ENCODE measurements around the gene ANK3.

ANK3 gene

DNA sequence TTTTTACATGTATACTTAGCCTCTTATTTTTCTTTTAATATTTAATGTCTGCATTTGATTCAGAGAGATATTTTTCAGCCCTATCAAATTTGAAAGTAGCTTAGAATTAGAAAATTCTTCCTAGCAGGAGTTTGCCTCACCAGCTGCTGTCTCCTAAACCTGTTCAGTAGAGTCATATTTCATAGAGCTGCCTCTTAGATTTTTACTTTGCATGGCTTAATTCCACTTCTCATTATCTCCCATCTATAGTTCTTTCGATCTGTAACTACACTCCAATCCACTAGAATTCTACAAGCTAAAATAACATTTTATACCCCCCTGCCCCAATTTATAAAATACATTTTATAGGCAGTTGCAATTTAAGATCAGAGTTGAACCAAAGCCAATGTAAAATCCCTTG is 227.0 kb downstream of the ANK3 start:
- no peak for TF ChIP-seq FOXP2 (optimal IDR thresholded peaks at IDR 0.05; ENCODE audit: borderline replicate concordance, extremely low read depth, extremely low read length, insufficient read depth)
- no peak for TF ChIP-seq TAF1 (IDR thresholded peaks at IDR 0.05; ENCODE audit: borderline replicate concordance, insufficient read depth, low read length)
- no peak for TF ChIP-seq POLR2AphosphoS5 (IDR thresholded peaks at IDR 0.05; ENCODE audit: low read depth, low read length)
- no peak for TF ChIP-seq SIN3A (IDR thresholded peaks at IDR 0.05; ENCODE audit: borderline replicate concordance, insufficient read depth, low read length)
- TF ChIP-seq, protein P1, sequence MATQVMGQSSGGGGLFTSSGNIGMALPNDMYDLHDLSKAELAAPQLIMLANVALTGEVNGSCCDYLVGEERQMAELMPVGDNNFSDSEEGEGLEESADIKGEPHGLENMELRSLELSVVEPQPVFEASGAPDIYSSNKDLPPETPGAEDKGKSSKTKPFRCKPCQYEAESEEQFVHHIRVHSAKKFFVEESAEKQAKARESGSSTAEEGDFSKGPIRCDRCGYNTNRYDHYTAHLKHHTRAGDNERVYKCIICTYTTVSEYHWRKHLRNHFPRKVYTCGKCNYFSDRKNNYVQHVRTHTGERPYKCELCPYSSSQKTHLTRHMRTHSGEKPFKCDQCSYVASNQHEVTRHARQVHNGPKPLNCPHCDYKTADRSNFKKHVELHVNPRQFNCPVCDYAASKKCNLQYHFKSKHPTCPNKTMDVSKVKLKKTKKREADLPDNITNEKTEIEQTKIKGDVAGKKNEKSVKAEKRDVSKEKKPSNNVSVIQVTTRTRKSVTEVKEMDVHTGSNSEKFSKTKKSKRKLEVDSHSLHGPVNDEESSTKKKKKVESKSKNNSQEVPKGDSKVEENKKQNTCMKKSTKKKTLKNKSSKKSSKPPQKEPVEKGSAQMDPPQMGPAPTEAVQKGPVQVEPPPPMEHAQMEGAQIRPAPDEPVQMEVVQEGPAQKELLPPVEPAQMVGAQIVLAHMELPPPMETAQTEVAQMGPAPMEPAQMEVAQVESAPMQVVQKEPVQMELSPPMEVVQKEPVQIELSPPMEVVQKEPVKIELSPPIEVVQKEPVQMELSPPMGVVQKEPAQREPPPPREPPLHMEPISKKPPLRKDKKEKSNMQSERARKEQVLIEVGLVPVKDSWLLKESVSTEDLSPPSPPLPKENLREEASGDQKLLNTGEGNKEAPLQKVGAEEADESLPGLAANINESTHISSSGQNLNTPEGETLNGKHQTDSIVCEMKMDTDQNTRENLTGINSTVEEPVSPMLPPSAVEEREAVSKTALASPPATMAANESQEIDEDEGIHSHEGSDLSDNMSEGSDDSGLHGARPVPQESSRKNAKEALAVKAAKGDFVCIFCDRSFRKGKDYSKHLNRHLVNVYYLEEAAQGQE (IDR thresholded peaks at IDR 0.05; ENCODE audit: insufficient read depth in 1 of 2, low read depth in 2 of 2, low read length in 2 of 2), result no peak

GRCh38 chr10:60155943-60156683 is 233.6 kb downstream of the ANK3 start:
- TF ChIP-seq, protein P1 (IDR thresholded peaks at IDR 0.05; ENCODE audit: insufficient read depth in 1 of 2, low read depth in 2 of 2, low read length in 2 of 2), result no peak
- TF ChIP-seq SIN3A (IDR thresholded peaks at IDR 0.05; ENCODE audit: borderline replicate concordance, insufficient read depth, low read length) (no peak), POLR2AphosphoS5 (IDR thresholded peaks at IDR 0.05; ENCODE audit: low read depth, low read length) (no peak), FOXP2 (optimal IDR thresholded peaks at IDR 0.05; ENCODE audit: borderline replicate concordance, extremely low read depth, extremely low read length, insufficient read depth) (no peak), TAF1 (IDR thresholded peaks at IDR 0.05; ENCODE audit: borderline replicate concordance, insufficient read depth, low read length) (no peak)

DNA sequence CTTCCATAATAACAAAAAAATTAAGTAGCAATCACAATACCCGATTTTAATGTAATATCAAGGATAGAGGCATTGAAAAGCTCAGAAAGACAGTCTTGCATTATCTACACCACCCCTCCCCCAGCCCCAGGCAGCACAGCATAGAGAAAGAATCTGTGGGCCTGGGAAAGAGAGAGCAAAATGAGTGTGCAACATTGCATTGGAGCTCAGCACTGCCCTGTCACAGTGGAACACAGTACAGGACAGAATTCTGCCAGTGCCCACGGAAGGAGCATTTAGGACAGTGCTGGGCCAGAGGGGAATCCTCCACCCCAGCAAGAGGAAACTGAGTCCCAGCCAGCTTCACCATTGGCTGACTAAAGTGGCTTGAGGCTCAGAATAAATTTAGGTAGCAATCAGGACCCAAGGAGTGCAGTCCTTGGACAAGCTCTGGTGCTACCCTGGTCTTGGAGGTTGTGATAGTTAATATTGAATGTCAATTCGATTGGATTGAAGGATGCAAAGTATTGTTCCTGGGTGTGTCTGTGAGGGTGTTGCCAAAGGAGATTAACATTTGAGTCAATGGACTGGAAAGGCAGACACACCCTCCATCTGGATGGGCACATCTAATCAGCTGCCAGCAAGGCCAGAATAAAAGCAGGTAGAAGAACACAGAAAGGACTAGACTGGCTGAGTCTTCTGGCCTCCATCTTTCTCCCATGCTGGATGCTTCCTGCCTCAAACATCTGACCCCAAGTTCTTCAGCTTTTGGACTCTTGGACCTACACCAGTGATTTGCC is 234.4 kb downstream of the ANK3 start:
- TF ChIP-seq FOXP2 (optimal IDR thresholded peaks at IDR 0.05; ENCODE audit: borderline replicate concordance, extremely low read depth, extremely low read length, insufficient read depth) (no peak), SIN3A (IDR thresholded peaks at IDR 0.05; ENCODE audit: borderline replicate concordance, insufficient read depth, low read length) (no peak), POLR2AphosphoS5 (IDR thresholded peaks at IDR 0.05; ENCODE audit: low read depth, low read length) (no peak), TAF1 (IDR thresholded peaks at IDR 0.05; ENCODE audit: borderline replicate concordance, insufficient read depth, low read length) (no peak)
- TF ChIP-seq, protein P1 (IDR thresholded peaks at IDR 0.05; ENCODE audit: insufficient read depth in 1 of 2, low read depth in 2 of 2, low read length in 2 of 2), result no peak

DNA sequence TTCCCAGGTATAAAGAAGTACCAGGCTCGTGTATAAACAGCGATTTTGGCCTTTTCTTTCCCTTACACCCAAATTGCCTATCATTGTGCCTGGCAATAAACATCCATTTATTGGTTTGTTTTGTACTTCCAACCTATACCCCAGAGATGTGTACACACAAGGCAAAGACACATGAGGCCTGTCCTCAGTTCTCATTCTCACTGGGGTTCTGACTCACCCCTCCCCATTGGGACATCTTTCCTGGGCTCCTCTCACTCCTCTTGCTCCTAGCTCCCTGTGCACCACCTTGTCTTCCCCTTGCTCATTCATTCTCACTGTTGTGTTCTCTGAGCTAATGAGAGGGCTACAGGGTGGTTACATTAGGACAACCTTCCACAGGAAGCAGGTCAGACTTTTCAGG is 240.7 kb downstream of the ANK3 start:
- no peak for TF ChIP-seq FOXP2 (optimal IDR thresholded peaks at IDR 0.05; ENCODE audit: borderline replicate concordance, extremely low read depth, extremely low read length, insufficient read depth)
- TF ChIP-seq TAF1 (IDR thresholded peaks at IDR 0.05; ENCODE audit: borderline replicate concordance, insufficient read depth, low read length), result no peak
- TF ChIP-seq POLR2AphosphoS5 (IDR thresholded peaks at IDR 0.05; ENCODE audit: low read depth, low read length), result no peak
- TF ChIP-seq, protein P1 (IDR thresholded peaks at IDR 0.05; ENCODE audit: insufficient read depth in 1 of 2, low read depth in 2 of 2, low read length in 2 of 2), result no peak
- no peak for TF ChIP-seq SIN3A (IDR thresholded peaks at IDR 0.05; ENCODE audit: borderline replicate concordance, insufficient read depth, low read length)
